Nephron progenitor cell (in vitro differentiated cells): ENCODE results near the gene SLC2A9.

Source experiments
- DNase-seq: peaks from one replicate; pipeline ENCODE4 v3.0.0; 2021
- H3K27ac Mint-ChIP-seq: 2 replicates; pipeline ENCODE4 v1.8.0; 2021; ENCODE audit warnings: mild to moderate bottlenecking, moderate library complexity, mixed read lengths
- H3K27me3 Mint-ChIP-seq: 2 replicates; pipeline ENCODE4 v1.8.0; 2021; ENCODE audit warnings: mild to moderate bottlenecking, low read depth, mixed read lengths; ENCODE audit not compliant: poor library complexity
- H3K36me3 Mint-ChIP-seq: 2 replicates; pipeline ENCODE4 v1.8.0; 2021; ENCODE audit warnings: low read depth, mixed read lengths
- H3K4me1 Mint-ChIP-seq: 2 replicates; pipeline ENCODE4 v1.8.0; 2021; ENCODE audit warnings: mixed read lengths
- H3K4me3 Mint-ChIP-seq: 2 replicates; pipeline ENCODE4 v1.8.0; 2021; ENCODE audit warnings: mild to moderate bottlenecking, moderate library complexity, mixed read lengths
- H3K9me3 Mint-ChIP-seq: 2 replicates; pipeline ENCODE4 v1.8.0; 2021; ENCODE audit warnings: mild to moderate bottlenecking, moderate library complexity, mixed read lengths
- TF ChIP-seq, protein P1 (sequence below): fragments of 200-600 bp; sonication (generic); IDR thresholded peaks from 2 replicates; pipeline ENCODE4 v1.5.0; 2021; ENCODE audit warnings: antibody characterized with exemption

Gene SLC2A9

DNA sequence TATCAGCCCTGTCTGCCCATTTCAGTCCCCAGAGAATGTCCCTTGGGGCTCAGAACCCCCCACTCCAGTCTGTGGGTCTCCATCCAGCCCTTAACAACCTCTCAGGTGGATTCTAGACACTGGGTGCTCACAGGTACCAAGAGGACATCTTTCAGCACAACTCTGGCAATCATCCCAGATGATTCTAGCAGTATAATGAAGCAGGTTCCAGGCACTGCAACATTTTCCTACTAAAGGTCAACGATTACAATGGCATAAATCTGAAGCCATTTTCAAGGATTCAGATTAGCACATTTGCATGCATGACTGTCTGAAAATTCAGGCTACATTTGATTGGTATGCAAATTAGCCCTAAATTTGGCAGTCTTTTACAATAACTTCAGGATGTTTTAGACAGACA, 10.0 kb downstream of the SLC2A9 start:
- Mint-ChIP-seq H3K4me1 (peaks cover 25% of the 10 kb centered on the region), H3K27ac (no peak overlapping the region), H3K36me3 (no peaks in the 10 kb centered on the region), H3K4me3 (no peak overlapping the region), H3K27me3 (peaks cover 12% of the 10 kb centered on the region), H3K9me3 (no peaks in the 10 kb centered on the region)
- no peak for DNase-seq
- TF ChIP-seq, protein P1, sequence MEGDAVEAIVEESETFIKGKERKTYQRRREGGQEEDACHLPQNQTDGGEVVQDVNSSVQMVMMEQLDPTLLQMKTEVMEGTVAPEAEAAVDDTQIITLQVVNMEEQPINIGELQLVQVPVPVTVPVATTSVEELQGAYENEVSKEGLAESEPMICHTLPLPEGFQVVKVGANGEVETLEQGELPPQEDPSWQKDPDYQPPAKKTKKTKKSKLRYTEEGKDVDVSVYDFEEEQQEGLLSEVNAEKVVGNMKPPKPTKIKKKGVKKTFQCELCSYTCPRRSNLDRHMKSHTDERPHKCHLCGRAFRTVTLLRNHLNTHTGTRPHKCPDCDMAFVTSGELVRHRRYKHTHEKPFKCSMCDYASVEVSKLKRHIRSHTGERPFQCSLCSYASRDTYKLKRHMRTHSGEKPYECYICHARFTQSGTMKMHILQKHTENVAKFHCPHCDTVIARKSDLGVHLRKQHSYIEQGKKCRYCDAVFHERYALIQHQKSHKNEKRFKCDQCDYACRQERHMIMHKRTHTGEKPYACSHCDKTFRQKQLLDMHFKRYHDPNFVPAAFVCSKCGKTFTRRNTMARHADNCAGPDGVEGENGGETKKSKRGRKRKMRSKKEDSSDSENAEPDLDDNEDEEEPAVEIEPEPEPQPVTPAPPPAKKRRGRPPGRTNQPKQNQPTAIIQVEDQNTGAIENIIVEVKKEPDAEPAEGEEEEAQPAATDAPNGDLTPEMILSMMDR = no peak

DNA sequence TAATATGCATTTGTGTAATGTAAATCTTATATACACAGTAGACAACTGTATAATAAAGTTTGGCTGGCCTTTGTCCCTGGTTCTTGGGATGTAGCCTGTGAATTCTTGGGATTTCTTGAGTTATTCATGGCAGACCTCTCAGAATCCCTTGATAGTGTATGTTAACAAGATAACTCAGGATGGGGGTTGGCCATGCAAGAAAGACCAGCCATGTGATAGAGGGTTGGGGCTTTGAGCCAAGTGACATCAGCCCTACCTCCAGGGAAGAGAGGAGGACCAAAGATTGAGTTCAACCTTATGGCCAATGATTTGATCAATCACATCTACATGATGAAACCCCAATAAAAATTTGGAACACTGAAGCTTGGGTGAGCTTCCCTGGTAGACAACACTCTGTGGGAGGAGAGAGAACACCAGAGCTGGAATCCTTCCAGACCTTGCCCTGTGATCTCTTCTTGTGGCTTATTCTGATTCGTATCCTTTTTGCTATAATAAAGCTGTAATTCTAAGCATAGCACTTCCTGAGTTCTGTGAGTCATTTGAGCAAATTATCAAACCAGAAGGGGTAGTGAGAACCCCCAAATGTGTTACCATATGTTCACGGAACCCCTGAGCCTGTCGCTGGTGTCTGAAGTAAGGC, 11.3 kb downstream of the SLC2A9 start:
- TF ChIP-seq, protein P1 = no peak
- Mint-ChIP-seq H3K4me1 (peaks cover 22% of the 10 kb centered on the region), H3K27me3 (peaks cover 12% of the 10 kb centered on the region), H3K4me3 (no peak overlapping the region), H3K27ac (no peak overlapping the region), H3K9me3 (no peaks in the 10 kb centered on the region), H3K36me3 (no peaks in the 10 kb centered on the region)
- no peak for DNase-seq

DNA sequence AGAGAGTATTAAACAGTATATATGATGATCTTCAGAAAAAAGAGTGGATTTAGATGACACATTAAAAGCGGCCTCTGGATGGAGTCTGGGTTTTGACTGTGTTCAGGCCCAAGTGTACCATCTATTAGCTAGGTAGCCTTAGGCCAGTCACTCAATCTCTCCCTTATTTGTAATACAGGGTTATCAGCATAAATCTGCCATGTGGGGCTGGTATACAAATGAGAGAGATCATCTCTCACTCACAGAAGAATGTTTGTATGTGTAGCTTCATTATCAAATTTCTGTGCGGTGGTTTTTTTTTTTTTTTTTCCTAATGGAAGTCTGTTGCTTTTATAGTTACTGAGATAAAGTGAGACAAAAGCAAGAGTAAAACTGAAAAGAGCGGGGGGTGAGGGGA, 12.7 kb downstream of the SLC2A9 start:
- no peak overlapping the region for H3K4me3 Mint-ChIP-seq
- H3K9me3 Mint-ChIP-seq = no peaks in the 10 kb centered on the region
- H3K27ac Mint-ChIP-seq = no peak overlapping the region
- no peak for DNase-seq
- H3K36me3 Mint-ChIP-seq = no peaks in the 10 kb centered on the region
- peaks cover 12% of the 10 kb centered on the region for H3K27me3 Mint-ChIP-seq
- TF ChIP-seq, protein P1 = no peak
- H3K4me1 Mint-ChIP-seq = peaks cover 13% of the 10 kb centered on the region

DNA sequence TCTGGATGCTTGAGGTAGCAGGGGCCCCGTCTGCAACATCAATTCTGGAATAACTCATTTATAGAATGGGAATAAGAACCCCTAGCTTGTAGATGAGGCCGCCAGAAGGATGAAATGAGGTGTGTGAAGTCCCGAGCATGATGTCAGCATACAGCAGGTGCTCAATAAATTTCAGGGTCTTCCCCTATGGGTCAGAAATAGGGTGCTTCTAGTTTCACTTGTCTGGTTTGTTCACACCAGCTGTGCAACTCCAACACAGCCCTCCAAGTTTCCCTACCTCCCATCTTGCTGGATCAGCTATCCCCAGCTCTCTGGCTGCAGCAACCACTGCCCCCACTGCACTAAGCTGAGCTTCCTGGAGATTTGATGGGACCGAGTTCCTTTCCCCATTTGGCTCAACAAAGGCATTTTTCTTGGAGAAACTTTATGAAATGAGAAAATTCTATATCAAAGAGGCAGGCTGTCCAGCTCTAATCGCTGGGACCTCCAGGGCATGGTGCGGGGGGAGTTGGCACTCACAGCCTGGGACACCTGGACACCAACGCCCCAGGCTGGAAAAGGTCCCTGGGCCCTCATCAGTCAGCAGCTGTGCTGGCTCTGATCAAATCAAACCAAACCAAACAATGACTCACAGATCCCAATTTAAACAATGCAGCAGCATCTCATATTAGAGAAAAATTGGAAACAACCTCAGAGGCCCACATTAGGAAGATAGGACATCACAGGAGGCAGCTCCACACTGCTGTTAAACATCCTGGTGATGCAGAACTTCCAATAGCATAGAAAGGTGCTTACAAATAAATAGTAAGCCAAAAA, 13.3 kb downstream of the SLC2A9 start:
- no peak for DNase-seq
- Mint-ChIP-seq H3K9me3 (no peaks in the 10 kb centered on the region), H3K27ac (no peak overlapping the region), H3K36me3 (no peaks in the 10 kb centered on the region), H3K27me3 (peaks cover 12% of the 10 kb centered on the region), H3K4me1 (peaks cover 13% of the 10 kb centered on the region), H3K4me3 (no peak overlapping the region)
- TF ChIP-seq, protein P1 = no peak

DNA sequence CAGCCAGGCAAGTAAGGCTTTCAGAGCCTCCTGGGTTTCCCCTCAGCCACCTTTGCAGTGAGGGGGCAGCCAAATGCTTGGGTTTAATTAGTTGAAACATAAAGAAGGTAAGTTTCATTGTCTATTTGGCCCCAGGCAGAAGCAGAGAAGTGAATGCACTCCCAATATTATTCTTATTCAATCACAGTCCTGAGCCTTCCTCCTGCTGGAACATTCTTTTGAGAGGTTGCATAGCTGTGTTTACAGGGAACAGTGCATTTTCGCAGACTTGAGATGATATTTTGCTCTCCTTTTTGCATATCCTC, 13.9 kb downstream of the SLC2A9 start:
- H3K36me3 Mint-ChIP-seq = no peaks in the 10 kb centered on the region
- H3K4me3 Mint-ChIP-seq = no peak overlapping the region
- no peak overlapping the region for H3K27ac Mint-ChIP-seq
- TF ChIP-seq, protein P1 = no peak
- H3K27me3 Mint-ChIP-seq = peaks cover 9% of the 10 kb centered on the region
- no peaks in the 10 kb centered on the region for H3K9me3 Mint-ChIP-seq
- peaks cover 13% of the 10 kb centered on the region for H3K4me1 Mint-ChIP-seq
- no peak for DNase-seq
